HepG2 (cell line): ENCODE measurements around the gene CDH23. TPM values are rescaled to one million over a fixed set of nuclear protein-coding genes. Genes with fewer than 3 reads are reported as not detected.

ENCODE experiments used
- ATAC-seq: fragments of 200-7000 bp; cut with Tn5 transposase; 3 replicates; pipeline ENCODE4 v1.9.1; 2020; ENCODE audit warnings: mild to moderate bottlenecking, moderate library complexity
- BruUV-seq: library from RNA; stranded (reverse); fragments of 400-500 nt; replicated peaks from 2 replicates; lab custom pipeline; 2021; lab: Mats Ljungman, UMichigan
- CTCF ChIA-PET: fragments of 300-600 bp; formaldehyde crosslinking; extraction: SDS; loops from one replicate; lab custom pipeline; 2021; ENCODE audit warnings: low total read pairs, inconsistent platforms, low intra/inter-chr PET ratio; lab: Yijun Ruan, JAX
- POLR2A ChIA-PET: fragments of 350-600 bp; sonication (Branson Sonifier 250); formaldehyde crosslinking; loops from one replicate; lab custom pipeline; 2020; ENCODE audit warnings: antibody characterized with exemption, inconsistent platforms; lab: Yijun Ruan, JAX
- DNase-seq: peaks from one replicate; pipeline ENCODE4 v3.0.0-alpha.2; 2015; ENCODE audit warnings: low spot score
- FAIRE-seq: peaks from 3 replicates; lab custom pipeline; 2011; peaks lifted over from hg19 to GRCh38; lab: Jason Lieb, UNC
- H2AFZ ChIP-seq: one replicate; pipeline ENCODE4 v1.6.1; 2011; ENCODE audit warnings: low read length, inconsistent platforms
- H3K27ac ChIP-seq: fragments of 300-600 bp; 3 replicates; pipeline ENCODE4 v1.8.0; 2011; ENCODE audit warnings: mixed run types, mild to moderate bottlenecking, mixed read lengths, low read length, inconsistent platforms; ENCODE audit not compliant: insufficient read depth; ENCODE audit errors: extremely low read length
- H3K27me3 ChIP-seq, 2 experiments: fragments of 200-600 bp in 1 of 2; 2 replicates in 1 of 2; 3 replicates in 1 of 2; pipeline versions ENCODE4 v1.6.0 to v1.8.0; 2011; ENCODE audit warnings: low read length in 2 of 2, mild to moderate bottlenecking in 2 of 2, moderate library complexity in 2 of 2, inconsistent platforms in 1 of 2; ENCODE audit not compliant: insufficient read depth in 2 of 2, control insufficient read depth in 1 of 2
- H3K36me3 ChIP-seq, 2 experiments: fragments of 200-600 bp in 1 of 2; replicated peaks in 1 of 2; 2 replicates in 1 of 2; 3 replicates in 1 of 2; pipeline versions ENCODE4 v1.5.1 to v1.8.0; 2011; ENCODE audit warnings: low read length in 2 of 2, inconsistent platforms in 1 of 2; ENCODE audit not compliant: insufficient read depth in 2 of 2, control insufficient read depth in 1 of 2
- H3K4me1 ChIP-seq: 2 replicates; pipeline ENCODE4 v1.5.1; 2012; ENCODE audit warnings: low read length, inconsistent platforms; ENCODE audit not compliant: insufficient read depth
- H3K4me2 ChIP-seq: 2 replicates; pipeline ENCODE4 v1.6.0; 2011; ENCODE audit warnings: low read depth, low read length, inconsistent platforms
- H3K4me3 ChIP-seq, 3 experiments: fragments of 200-600 bp in 1 of 3; sonication (generic), shearing (Covaris generic) in 1 of 3; replicated peaks in 1 of 3; 2 replicates each; pipeline ENCODE4 v1.5.1; 2011 to 2016; ENCODE audit warnings: low read length in 3 of 3, inconsistent platforms in 2 of 3, low read depth in 2 of 3, mild to moderate bottlenecking in 2 of 3, control low read depth in 1 of 3, mixed read lengths in 1 of 3; ENCODE audit not compliant: insufficient read depth in 1 of 3
- H3K79me2 ChIP-seq: one replicate; pipeline ENCODE4 v1.6.1; 2011; ENCODE audit warnings: low read length, inconsistent platforms; ENCODE audit not compliant: insufficient read depth
- H3K9ac ChIP-seq: 2 replicates; pipeline ENCODE4 v1.6.0; 2011; ENCODE audit warnings: mild to moderate bottlenecking, low read depth, low read length, inconsistent platforms; ENCODE audit not compliant: insufficient read depth
- H3K9me3 ChIP-seq: 2 replicates; pipeline ENCODE4 v1.5.1; 2012; ENCODE audit warnings: mild to moderate bottlenecking, low read length
- H4K20me1 ChIP-seq: 2 replicates; pipeline ENCODE4 v1.6.0; 2011; ENCODE audit warnings: inconsistent platforms, mild to moderate bottlenecking, low read length, moderate library complexity; ENCODE audit not compliant: insufficient read depth
- AKNA ChIP-seq: sonication (generic); formaldehyde crosslinking; IDR thresholded peaks from 2 replicates; pipeline ENCODE4 v1.4.0; 2020; ENCODE audit warnings: missing genetic modification reagents, borderline replicate concordance
- CBX5 ChIP-seq: sonication (generic); formaldehyde crosslinking; IDR thresholded peaks from 2 replicates; pipeline ENCODE4 v1.4.0; 2020; ENCODE audit warnings: missing genetic modification reagents, borderline replicate concordance
- FLYWCH1 ChIP-seq: sonication (generic); formaldehyde crosslinking; IDR thresholded peaks from 2 replicates; pipeline ENCODE4 v1.8.1; 2023; ENCODE audit warnings: mild to moderate bottlenecking, missing genetic modification reagents
- MTERF4 ChIP-seq: sonication (generic); formaldehyde crosslinking; IDR thresholded peaks from 2 replicates; pipeline ENCODE4 v1.8.0; 2023; ENCODE audit warnings: mild to moderate bottlenecking, missing genetic modification reagents
- SKI ChIP-seq: fragments of 450-650 bp; IDR thresholded peaks from one replicate; pipeline ENCODE4 v1.6.1; 2018; ENCODE audit warnings: mild to moderate bottlenecking; ENCODE audit not compliant: partially characterized antibody
- SSRP1 ChIP-seq: IDR thresholded peaks from 2 replicates; pipeline ENCODE4 v1.6.1; 2016; ENCODE audit warnings: control low read depth
- TBX2 ChIP-seq: sonication (generic); formaldehyde crosslinking; IDR thresholded peaks from 2 replicates; pipeline ENCODE4 v1.5.0; 2020; ENCODE audit warnings: missing genetic modification reagents, mild to moderate bottlenecking, borderline replicate concordance
- ZNF292 ChIP-seq: sonication (generic); formaldehyde crosslinking; IDR thresholded peaks from 2 replicates; pipeline ENCODE4 v1.8.1; 2022; ENCODE audit warnings: mild to moderate bottlenecking, low read depth, missing genetic modification reagents, borderline replicate concordance
- ZNF382 ChIP-seq: sonication (generic); formaldehyde crosslinking; IDR thresholded peaks from 2 replicates; pipeline ENCODE4 v1.5.0; 2020; ENCODE audit warnings: missing genetic modification reagents, mild to moderate bottlenecking, borderline replicate concordance
- ZNF556 ChIP-seq: sonication (generic); formaldehyde crosslinking; IDR thresholded peaks from 2 replicates; pipeline ENCODE4 v1.4.0; 2020; ENCODE audit warnings: mild to moderate bottlenecking, missing genetic modification reagents, borderline replicate concordance
- ZNF563 ChIP-seq: sonication (generic); formaldehyde crosslinking; IDR thresholded peaks from 2 replicates; pipeline ENCODE4 v1.8.0; 2022; ENCODE audit warnings: mild to moderate bottlenecking, moderate library complexity, missing genetic modification reagents
- ZNF564 ChIP-seq: sonication (generic); formaldehyde crosslinking; IDR thresholded peaks from 2 replicates; pipeline ENCODE4 v1.8.1; 2023; ENCODE audit warnings: mild to moderate bottlenecking, missing genetic modification reagents
- ZNF891 ChIP-seq: sonication (generic); formaldehyde crosslinking; IDR thresholded peaks from 2 replicates; pipeline ENCODE4 v1.5.0; 2020; ENCODE audit warnings: mild to moderate bottlenecking, missing genetic modification reagents
- WGBS: methylation state at CpG from one replicate; pipeline ENCODE4 v1.1.6; 2017; ENCODE audit warnings: low lambda C conversion rate; 5-methylcytosine and 5-hydroxymethylcytosine counted together
- in situ Hi-C: cut with HindIII; loops from 2 replicates; pipeline ENCODE4 v1.10.0; 2017; ENCODE audit warnings: low pct_unique_long_range_greater_than_20kb; ENCODE audit not compliant: extremely low pct_ligation_motif_present
- intact Hi-C: fragments of 100-400 bp; cut with micrococcal nuclease; formaldehyde crosslinking; loops from one replicate; pipeline ENCODE4 v1.10.0; 2022; ENCODE audit not compliant: unreplicated experiment
- polyA plus RNA-seq, 8 experiments: library from polyadenylated mRNA; depleted of rRNA in 3 of 8; stranded (reverse) in 7 of 8; unstranded in 1 of 8; fragments of >200 nt; fragmentation: Illumina TruSeq in 4 of 8; extraction: Trizol in 4 of 8; gene quantifications; 2 replicates each; pipeline versions ENCODE4 v1.2.1 to v1.2.3, GENCODE V29; 2011 to 2016; ENCODE audit warnings: low read depth in 4 of 8, missing spikeins in 1 of 8, mixed read lengths in 1 of 8; ENCODE audit not compliant: insufficient read depth in 1 of 8
- total RNA-seq, 5 experiments: library from RNA; depleted of rRNA; stranded (reverse); fragments of >200 nt; fragmentation: Illumina TruSeq; extraction: Trizol; gene quantifications; 2 replicates each; pipeline ENCODE4 v1.2.3, GENCODE V29; 2016; ENCODE audit warnings: low read depth in 1 of 5

Gene CDH23
- total and polyA plus RNA-seq, 2 of the 13 experiments (the other 11 are each of a cell fraction or from before 2014, with no cell fraction given), result 0.13 TPM; not detected in 1

DNA sequence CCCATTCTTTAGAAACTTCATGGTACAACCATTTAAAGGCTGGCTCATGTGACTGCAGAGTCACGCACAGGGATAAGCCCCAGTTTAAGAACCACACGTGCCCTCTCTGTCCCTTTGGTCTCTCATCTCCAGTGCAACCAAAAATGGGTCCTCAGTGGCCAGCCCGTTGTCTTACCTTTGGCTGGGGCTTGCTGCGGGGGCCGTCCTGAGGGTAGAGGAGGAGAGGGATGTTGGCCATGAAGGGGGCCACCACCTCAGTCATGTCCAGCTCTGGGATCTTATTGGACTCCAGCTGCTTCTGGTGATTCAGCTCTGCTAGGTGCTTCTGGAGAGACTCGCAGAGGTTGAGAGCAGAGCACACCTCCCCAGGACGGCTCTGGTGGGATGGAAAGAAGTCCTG lies 432.0 kb downstream of the CDH23 start (continued):
- TF ChIP-seq AKNA (CRISPR knock-in tag) (no peak), SSRP1 (CRISPR knock-in tag) (no peak), ZNF564 (no peak), SKI (no peak), TBX2 (CRISPR knock-in tag) (no peak), CBX5 (CRISPR knock-in tag) (no peak)

DNA sequence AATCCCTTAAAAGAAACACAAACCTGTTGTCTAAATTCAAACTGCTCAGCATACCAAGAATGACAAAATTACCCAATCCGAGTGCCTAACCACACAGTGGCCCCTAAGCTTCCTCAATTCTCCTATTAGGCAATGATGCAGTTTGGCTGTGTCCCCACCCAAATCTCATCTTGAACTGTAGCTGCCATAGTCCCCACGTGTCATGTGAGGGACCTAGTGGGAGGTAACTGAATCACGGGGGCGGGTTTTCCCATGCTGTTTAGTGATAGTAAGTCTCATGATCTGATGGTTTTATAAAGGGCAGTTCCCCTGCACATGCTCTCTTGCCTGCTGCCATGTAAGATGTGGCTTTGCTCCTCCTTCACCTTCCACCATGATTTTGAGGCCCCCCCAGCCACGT lies 432.5 kb downstream of the CDH23 start:
- WGBS, result 94% methylated on average over 5 of the region's 5 CpGs
- no TSS peak for BruUV-seq
- no peak for FAIRE-seq
- in situ Hi-C loops (no loop called here), intact Hi-C loops (no loop called here)
- peaks cover 57 to 89% of the 10 kb centered on the region in 2 experiments for H3K36me3 ChIP-seq
- ChIA-PET POLR2A (interaction anchor here (1.0 kb wide), 1 partner anchor 22 kb away, joined by 3 read pairs; the partner anchor contains the start of gene PSAP), CTCF (interaction anchor here (0.7 kb wide), 1 partner anchor 1442 kb away, joined by 3 read pairs; no protein-coding TSS in a partner anchor)
- H4K20me1 ChIP-seq, result peaks cover 17% of the 10 kb centered on the region; the same call in 1 of the 2 replicates
- no peak overlapping the region for H3K4me3 ChIP-seq
- DNase-seq, result no peak
- TF ChIP-seq ZNF556 (CRISPR knock-in tag), result no peak
- no peak for TF ChIP-seq ZNF891 (CRISPR knock-in tag)
- no peak for TF ChIP-seq MTERF4
- no peak for TF ChIP-seq ZNF382 (CRISPR knock-in tag)
- no peak for TF ChIP-seq ZNF563 (CRISPR knock-in tag)
- no peak for TF ChIP-seq FLYWCH1 (CRISPR knock-in tag)
- no peak for TF ChIP-seq ZNF292
- peaks cover 19% of the 10 kb centered on the region for H3K79me2 ChIP-seq
- H3K27me3 ChIP-seq, result no peaks in the 10 kb centered on the region
- no peak overlapping the region for H3K9ac ChIP-seq
- no peak overlapping the region for H3K27ac ChIP-seq
- ATAC-seq, result no peak
- no peaks in the 10 kb centered on the region for H3K9me3 ChIP-seq
- no peak overlapping the region for H3K4me2 ChIP-seq
- no peaks in the 10 kb centered on the region for H3K4me1 ChIP-seq
- H2AFZ ChIP-seq, result no peak overlapping the region
